HCT116 (cell line): ENCODE measurements around the gene VAV1.

Experiments
- EZH2phosphoT487 ChIP-seq: fragments of 200-600 bp; IDR thresholded peaks from 2 replicates; pipeline ENCODE4 v1.6.1; 2018; ENCODE audit warnings: antibody characterized with exemption, borderline replicate concordance
- POLR2AphosphoS5 ChIP-seq: IDR thresholded peaks from 2 replicates; pipeline ENCODE4 v1.6.1; 2011; ENCODE audit warnings: mild to moderate bottlenecking, low read depth, low read length, moderate library complexity
- TF ChIP-seq, protein P1 (sequence below): IDR thresholded peaks from 2 replicates; pipeline ENCODE4 v1.6.1; 2012

DNA sequence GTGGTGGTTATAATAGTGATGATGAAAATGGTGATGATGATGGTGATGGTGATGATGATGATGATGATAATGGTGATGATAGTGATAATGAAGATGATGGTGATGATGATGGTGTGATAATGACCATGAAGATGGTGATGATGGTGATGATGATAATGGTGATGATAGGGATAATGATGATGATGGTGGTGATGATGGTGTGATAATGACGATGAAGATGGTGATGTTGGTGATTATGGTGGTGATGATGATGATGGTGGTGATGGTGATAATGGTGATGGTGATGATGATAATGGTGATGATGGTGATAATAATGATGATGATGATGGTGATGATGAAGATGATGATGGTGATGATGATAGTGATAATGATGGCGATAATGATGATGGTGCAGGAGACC is 116.5 kb downstream of the VAV1 start:
- TF ChIP-seq, protein P1, sequence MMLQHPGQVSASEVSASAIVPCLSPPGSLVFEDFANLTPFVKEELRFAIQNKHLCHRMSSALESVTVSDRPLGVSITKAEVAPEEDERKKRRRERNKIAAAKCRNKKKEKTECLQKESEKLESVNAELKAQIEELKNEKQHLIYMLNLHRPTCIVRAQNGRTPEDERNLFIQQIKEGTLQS: no peak
- TF ChIP-seq EZH2phosphoT487 (no peak), POLR2AphosphoS5 (no peak)
